Loucy (cell line): ENCODE results near the gene GALNT18.

Experiments
- H2AFZ ChIP-seq: fragments of 200-600 bp; sonication (generic); 2 replicates; pipeline ENCODE4 v1.6.0; 2016; ENCODE audit warnings: antibody characterized with exemption, mild to moderate bottlenecking, low read length, moderate library complexity
- H3F3A ChIP-seq: fragments of 200-600 bp; 2 replicates; pipeline ENCODE4 v1.6.0; 2016; ENCODE audit warnings: antibody characterized with exemption, low read depth, mild to moderate bottlenecking
- H3K27me3 ChIP-seq: fragments of 200-600 bp; sonication (generic); 2 replicates; pipeline ENCODE4 v1.6.1; 2014; ENCODE audit warnings: low read length, mild to moderate bottlenecking; ENCODE audit not compliant: insufficient read depth, poor library complexity, severe bottlenecking
- H3K36me3 ChIP-seq: fragments of 200-600 bp; sonication (generic); 2 replicates; pipeline ENCODE4 v1.6.1; 2016; ENCODE audit warnings: low read length; ENCODE audit not compliant: insufficient read depth
- H3K4me1 ChIP-seq: fragments of 200-600 bp; sonication (generic); 2 replicates; pipeline ENCODE4 v1.5.1; 2014; ENCODE audit warnings: low read length, mild to moderate bottlenecking; ENCODE audit not compliant: insufficient read depth, poor library complexity, severe bottlenecking
- H3K4me2 ChIP-seq: fragments of 200-600 bp; sonication (generic); 2 replicates; pipeline ENCODE4 v1.6.0; 2014; ENCODE audit warnings: antibody characterized with exemption, low read length, low read depth, mild to moderate bottlenecking; ENCODE audit not compliant: poor library complexity, severe bottlenecking
- H3K4me3 ChIP-seq: fragments of 200-600 bp; sonication (generic); 2 replicates; pipeline ENCODE4 v1.5.1; 2014; ENCODE audit warnings: low read length, mild to moderate bottlenecking, mixed read lengths; ENCODE audit not compliant: poor library complexity, severe bottlenecking
- H3K79me2 ChIP-seq: fragments of 200-600 bp; sonication (generic); 2 replicates; pipeline ENCODE4 v1.6.1; 2014; ENCODE audit warnings: low read length; ENCODE audit not compliant: insufficient read depth
- H3K9ac ChIP-seq: fragments of 200-600 bp; sonication (generic); 2 replicates; pipeline ENCODE4 v1.6.0; 2014; ENCODE audit warnings: mild to moderate bottlenecking, low read depth, low read length, moderate library complexity; ENCODE audit not compliant: poor library complexity, severe bottlenecking
- H3K9me2 ChIP-seq: fragments of 200-600 bp; sonication (generic); replicated peaks from 2 replicates; pipeline ENCODE4 v1.6.1; 2016; ENCODE audit warnings: low read depth, low read length, mixed read lengths
- H3K9me3 ChIP-seq: fragments of 200-600 bp; sonication (generic); 2 replicates; pipeline ENCODE4 v1.6.1; 2014; ENCODE audit warnings: mild to moderate bottlenecking, antibody characterized with exemption, low read length, low read depth; ENCODE audit not compliant: insufficient read depth
- H4K20me1 ChIP-seq: fragments of 200-600 bp; sonication (generic); 2 replicates; pipeline ENCODE4 v1.6.0; 2014; ENCODE audit warnings: antibody characterized with exemption, low read length, mild to moderate bottlenecking; ENCODE audit not compliant: insufficient read depth, poor library complexity, severe bottlenecking
- EZH2phosphoT487 ChIP-seq: fragments of 200-600 bp; IDR thresholded peaks from 2 replicates; pipeline ENCODE4 v1.6.1; 2018; ENCODE audit warnings: antibody characterized with exemption, mild to moderate bottlenecking, moderate library complexity, borderline replicate concordance
- TF ChIP-seq, protein P1 (sequence below): fragments of 200-600 bp; sonication (generic); conservative IDR thresholded peaks from 2 replicates; pipeline ENCODE4 v1.5.1; 2014; ENCODE audit warnings: mild to moderate bottlenecking, antibody characterized with exemption, low read length

GALNT18 gene

DNA sequence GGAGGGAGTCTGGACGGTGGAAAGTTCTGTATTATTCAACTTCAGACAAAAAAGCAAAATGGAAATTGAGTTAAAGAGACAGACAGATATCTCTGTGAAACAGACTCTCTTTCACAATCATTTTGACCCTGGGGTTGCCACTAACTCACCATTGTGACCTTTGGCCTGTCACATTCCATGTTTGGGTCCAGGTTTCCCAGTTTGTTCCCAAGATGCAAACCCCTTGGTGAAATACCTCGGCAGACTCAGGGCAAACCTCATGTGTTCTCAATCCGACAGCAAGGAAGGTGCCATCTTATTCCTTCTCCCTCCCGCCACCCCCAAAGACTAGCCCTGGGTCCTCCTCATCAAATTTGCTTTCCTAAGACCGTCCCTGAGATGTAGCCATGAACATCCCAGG lies 41.8 kb downstream of the GALNT18 start:
- Histone ChIP-seq H3K4me3 (no peak overlapping the region), H3K9me3 (no peaks in the 10 kb centered on the region), H3K27me3 (no peaks in the 10 kb centered on the region), H3K9ac (no peak overlapping the region), H3K79me2 (no peaks in the 10 kb centered on the region), H3K9me2 (no peaks in the 10 kb centered on the region), H3F3A (no peaks in the 10 kb centered on the region), H4K20me1 (no peaks in the 10 kb centered on the region), H3K36me3 (no peaks in the 10 kb centered on the region), H3K4me1 (peaks cover 11% of the 10 kb centered on the region), H3K4me2 (no peak overlapping the region), H2AFZ (no peak overlapping the region)
- TF ChIP-seq, protein P1, sequence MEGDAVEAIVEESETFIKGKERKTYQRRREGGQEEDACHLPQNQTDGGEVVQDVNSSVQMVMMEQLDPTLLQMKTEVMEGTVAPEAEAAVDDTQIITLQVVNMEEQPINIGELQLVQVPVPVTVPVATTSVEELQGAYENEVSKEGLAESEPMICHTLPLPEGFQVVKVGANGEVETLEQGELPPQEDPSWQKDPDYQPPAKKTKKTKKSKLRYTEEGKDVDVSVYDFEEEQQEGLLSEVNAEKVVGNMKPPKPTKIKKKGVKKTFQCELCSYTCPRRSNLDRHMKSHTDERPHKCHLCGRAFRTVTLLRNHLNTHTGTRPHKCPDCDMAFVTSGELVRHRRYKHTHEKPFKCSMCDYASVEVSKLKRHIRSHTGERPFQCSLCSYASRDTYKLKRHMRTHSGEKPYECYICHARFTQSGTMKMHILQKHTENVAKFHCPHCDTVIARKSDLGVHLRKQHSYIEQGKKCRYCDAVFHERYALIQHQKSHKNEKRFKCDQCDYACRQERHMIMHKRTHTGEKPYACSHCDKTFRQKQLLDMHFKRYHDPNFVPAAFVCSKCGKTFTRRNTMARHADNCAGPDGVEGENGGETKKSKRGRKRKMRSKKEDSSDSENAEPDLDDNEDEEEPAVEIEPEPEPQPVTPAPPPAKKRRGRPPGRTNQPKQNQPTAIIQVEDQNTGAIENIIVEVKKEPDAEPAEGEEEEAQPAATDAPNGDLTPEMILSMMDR: no peak
- no peak for TF ChIP-seq EZH2phosphoT487

DNA sequence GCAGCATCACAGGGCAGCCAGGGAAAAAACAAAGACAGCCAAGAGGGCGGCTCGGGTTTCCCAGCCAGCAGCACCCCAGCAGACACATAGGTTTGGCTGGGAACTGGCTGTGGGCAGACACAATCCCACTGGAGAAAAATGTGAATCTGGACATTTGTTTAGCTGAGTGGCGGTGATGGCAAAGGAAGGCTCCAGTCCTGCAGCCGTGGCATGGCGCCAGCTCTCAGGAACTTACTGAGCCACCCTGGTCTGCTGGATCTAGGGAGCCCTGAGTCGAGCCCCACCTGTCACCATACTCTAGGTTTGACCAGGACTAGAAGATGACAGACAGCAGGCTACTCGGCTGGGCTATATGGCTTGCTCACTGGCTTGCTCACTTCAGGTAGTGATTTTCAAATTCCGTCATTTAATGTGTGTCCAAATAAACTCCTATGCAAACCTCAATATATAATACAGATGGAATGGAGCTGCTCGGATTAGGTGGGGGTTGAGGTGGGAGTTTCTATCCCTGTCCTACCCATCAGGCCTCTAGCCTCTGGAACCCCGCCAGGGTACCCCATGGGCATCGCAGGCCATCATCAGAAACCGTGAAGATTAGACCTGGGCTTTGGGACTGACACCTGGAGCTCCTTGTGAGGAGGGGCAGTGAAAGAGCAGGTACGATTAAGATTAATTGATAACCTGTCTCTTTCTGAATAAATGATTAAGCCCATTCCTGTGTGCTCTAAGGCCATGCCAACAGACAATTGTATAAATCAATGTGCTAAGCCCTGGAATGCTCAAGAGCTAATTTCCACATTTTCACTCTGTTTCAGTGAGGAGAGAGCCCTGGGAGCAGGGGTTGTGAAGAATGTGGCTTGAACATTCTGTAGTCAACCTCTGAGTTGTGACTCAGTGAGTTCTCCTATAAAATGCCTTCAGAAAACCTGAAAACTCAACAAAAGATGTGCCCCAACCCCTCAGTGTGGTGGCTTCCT lies 42.5 kb downstream of the GALNT18 start:
- H3F3A ChIP-seq: no peaks in the 10 kb centered on the region
- no peaks in the 10 kb centered on the region for H3K27me3 ChIP-seq
- H3K79me2 ChIP-seq: no peaks in the 10 kb centered on the region
- H4K20me1 ChIP-seq: no peaks in the 10 kb centered on the region
- no peak for TF ChIP-seq EZH2phosphoT487
- TF ChIP-seq, protein P1: no peak
- no peak overlapping the region for H2AFZ ChIP-seq
- H3K4me2 ChIP-seq: no peak overlapping the region
- H3K4me3 ChIP-seq: no peak overlapping the region
- H3K36me3 ChIP-seq: no peaks in the 10 kb centered on the region
- H3K9me2 ChIP-seq: no peaks in the 10 kb centered on the region
- no peak overlapping the region for H3K9ac ChIP-seq
- no peaks in the 10 kb centered on the region for H3K9me3 ChIP-seq
- H3K4me1 ChIP-seq: peaks cover 11% of the 10 kb centered on the region

DNA sequence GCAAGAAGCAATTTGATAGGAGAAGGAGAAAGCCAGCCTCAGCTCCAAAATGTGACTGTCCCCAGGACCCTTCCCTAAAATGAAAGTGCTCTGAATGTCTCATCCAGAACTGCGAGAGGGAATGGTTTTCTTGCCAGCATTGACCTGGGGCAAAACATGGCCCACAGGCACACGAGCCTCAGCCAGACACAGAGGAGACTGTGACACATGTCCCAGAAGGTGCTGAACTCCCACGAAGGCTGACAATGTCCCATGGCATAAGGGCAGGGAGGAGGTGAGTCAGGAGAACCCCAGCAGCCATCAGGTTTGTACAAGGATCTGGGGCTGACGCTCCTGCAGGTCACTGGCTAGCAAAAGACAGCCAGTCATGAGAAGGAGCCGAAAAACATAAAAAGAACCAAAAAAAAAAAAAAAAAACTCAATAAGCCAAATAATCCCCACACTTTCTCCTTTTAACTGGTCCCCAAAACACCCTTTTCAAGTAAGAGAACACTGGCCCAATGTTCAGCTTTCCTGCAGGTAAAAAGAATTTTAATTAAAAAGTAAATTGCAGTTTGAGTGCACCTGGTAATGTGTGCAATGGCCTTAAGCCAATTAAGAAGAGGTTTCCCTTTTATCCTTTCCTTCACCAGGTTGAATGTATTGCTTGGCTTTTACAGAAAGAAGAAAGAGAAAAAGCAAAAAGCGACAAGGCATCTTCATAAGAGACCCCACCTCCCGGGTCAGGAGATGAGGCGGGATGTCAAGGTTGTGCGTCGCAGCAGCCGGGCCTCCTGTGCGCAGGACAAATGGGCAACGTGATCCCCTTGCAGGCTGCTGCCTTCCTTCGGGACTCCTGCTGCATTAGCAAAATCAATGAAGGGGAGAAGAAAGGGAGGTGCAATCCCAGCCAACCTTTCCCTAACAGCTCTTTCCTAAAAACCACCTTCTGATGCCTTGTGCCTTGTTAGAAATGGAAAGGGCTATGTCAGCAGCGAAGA lies 43.6 kb downstream of the GALNT18 start:
- H3K9ac ChIP-seq: peak overlapping the region; percentile 31
- H3K9me3 ChIP-seq: no peaks in the 10 kb centered on the region
- TF ChIP-seq, protein P1: no peak
- no peak for TF ChIP-seq EZH2phosphoT487
- no peaks in the 10 kb centered on the region for H4K20me1 ChIP-seq
- no peaks in the 10 kb centered on the region for H3K27me3 ChIP-seq
- H3K79me2 ChIP-seq: no peaks in the 10 kb centered on the region
- H2AFZ ChIP-seq: peak overlapping the region; percentile 17; the same call in 1 of the 2 replicates
- peaks cover 11% of the 10 kb centered on the region for H3K4me1 ChIP-seq
- H3K36me3 ChIP-seq: no peaks in the 10 kb centered on the region
- no peaks in the 10 kb centered on the region for H3F3A ChIP-seq
- H3K9me2 ChIP-seq: no peaks in the 10 kb centered on the region
- no peak overlapping the region for H3K4me3 ChIP-seq
- peak overlapping the region; percentile 43 for H3K4me2 ChIP-seq
